K562 (cell line): Measurements from ENCODE around the gene IFT122. TPM values are rescaled to one million over a fixed set of nuclear protein-coding genes. Genes with fewer than 3 reads are reported as not detected.

Experiments
- ATF4 ChIP-seq: fragments of 450-650 bp; formaldehyde crosslinking; IDR thresholded peaks from 2 replicates; pipeline ENCODE4 v1.4.0; 2022; ENCODE audit warnings: mild to moderate bottlenecking, moderate library complexity
- BRF2 ChIP-seq: IDR thresholded peaks from 3 replicates; pipeline ENCODE4 v1.6.1; 2011; ENCODE audit warnings: borderline replicate concordance, mild to moderate bottlenecking; ENCODE audit not compliant: insufficient read length, insufficient read depth
- CHD1 ChIP-seq: fragments of 200-600 bp; sonication (generic); IDR thresholded peaks from one replicate; pipeline ENCODE4 v1.6.1; 2012; ENCODE audit warnings: mild to moderate bottlenecking, moderate library complexity, low read length, inconsistent platforms
- CHD4 ChIP-seq: fragments of 200-600 bp; sonication (generic); IDR thresholded peaks from 3 replicates; pipeline ENCODE4 v1.6.1; 2012; ENCODE audit warnings: low read depth, mild to moderate bottlenecking, mixed read lengths, low read length, inconsistent platforms; ENCODE audit not compliant: insufficient read depth, insufficient replicate concordance, poor library complexity, severe bottlenecking
- CXXC5 ChIP-seq: fragments of 250-450 bp; sonication (Bioruptor Pico); IDR thresholded peaks from 2 replicates; pipeline ENCODE4 v1.8.0; 2022; ENCODE audit warnings: inconsistent platforms, mild to moderate bottlenecking, moderate library complexity
- ERF ChIP-seq: fragments of 450-650 bp; formaldehyde crosslinking; IDR thresholded peaks from 2 replicates; pipeline ENCODE4 v1.4.0; 2020; ENCODE audit warnings: mild to moderate bottlenecking, mixed read lengths
- HMG20A ChIP-seq: fragments of 450-650 bp; formaldehyde crosslinking; conservative IDR thresholded peaks from 2 replicates; pipeline ENCODE4 v1.4.0; 2020; ENCODE audit warnings: mild to moderate bottlenecking, mixed read lengths
- NCOA2 ChIP-seq, 2 experiments: fragments of 450-650 bp; IDR thresholded peaks; 2 replicates each; pipeline ENCODE4 v1.6.1; 2018; ENCODE audit warnings: mild to moderate bottlenecking in 2 of 2, moderate library complexity in 1 of 2; ENCODE audit not compliant: partially characterized antibody in 2 of 2
- POLR2AphosphoS2 ChIP-seq: IDR thresholded peaks from 2 replicates; pipeline ENCODE4 v1.6.1; 2012; ENCODE audit warnings: low read length, improper control_type of control experiment
- RFX5 ChIP-seq: IDR thresholded peaks from 2 replicates; pipeline ENCODE4 v1.6.1; 2011; ENCODE audit warnings: low read depth, mild to moderate bottlenecking, improper control_type of control experiment, low read length
- SIRT6 ChIP-seq: IDR thresholded peaks from one replicate; pipeline ENCODE4 v1.6.1; 2012; ENCODE audit warnings: low read depth, mild to moderate bottlenecking, control low read depth, inconsistent platforms, low read length, moderate library complexity
- ZBTB33 ChIP-seq: sonication (generic); formaldehyde crosslinking; IDR thresholded peaks from 2 replicates; pipeline ENCODE4 v1.8.1; 2023; ENCODE audit warnings: mild to moderate bottlenecking, missing genetic modification reagents
- ZNF146 ChIP-seq: IDR thresholded peaks from one replicate; pipeline ENCODE4 v1.6.1; 2018; ENCODE audit warnings: missing compliant biosample characterization; ENCODE audit not compliant: unreplicated experiment
- ZNF197 ChIP-seq: fragments of 200-800 bp; sonication (Bioruptor generic); IDR thresholded peaks from 2 replicates; pipeline ENCODE4 v1.6.1; 2016; ENCODE audit warnings: low read depth, missing genetic modification characterization, missing compliant biosample characterization
- ZNF232 ChIP-seq: sonication (generic); formaldehyde crosslinking; IDR thresholded peaks from 2 replicates; pipeline ENCODE4 v1.8.0; 2022; ENCODE audit warnings: mild to moderate bottlenecking, missing genetic modification reagents
- ZNF311 ChIP-seq: fragments of 250-450 bp; sonication (Bioruptor Pico); IDR thresholded peaks from 2 replicates; pipeline ENCODE4 v1.4.0; 2020; ENCODE audit warnings: mild to moderate bottlenecking, moderate library complexity
- ZNF644 ChIP-seq: fragments of 200-800 bp; sonication (Bioruptor generic); IDR thresholded peaks from 2 replicates; pipeline ENCODE4 v1.6.1; 2016; ENCODE audit warnings: low read depth, missing genetic modification characterization, missing compliant biosample characterization
- ZNF785 ChIP-seq: fragments of 250-450 bp; sonication (Bioruptor Pico); IDR thresholded peaks from 2 replicates; pipeline ENCODE4 v1.4.0; 2020; ENCODE audit warnings: mild to moderate bottlenecking
- ZSCAN29 ChIP-seq: fragments of 450-650 bp; IDR thresholded peaks from 2 replicates; pipeline ENCODE4 v1.6.1; 2017
- polyA plus RNA-seq, 8 experiments: library from polyadenylated mRNA; depleted of rRNA in 4 of 8; stranded (reverse) in 5 of 8; unstranded in 3 of 8; fragments of >200 nt; fragmentation: Nextera tagmentation in 2 of 8; fragmentation: Illumina TruSeq in 1 of 8; extraction: Ambion mirVana in 2 of 8; extraction: Trizol in 1 of 8; gene quantifications; 2 replicates each; pipeline versions ENCODE4 v1.2.1 to v1.2.3, GENCODE V29; 2011 to 2014; ENCODE audit warnings: inconsistent platforms in 1 of 8, missing spikeins in 1 of 8
- total RNA-seq, 7 experiments: library from RNA; depleted of rRNA in 6 of 7; stranded (reverse); fragments of >200 nt in 6 of 7; fragmentation: Illumina TruSeq in 2 of 7; extraction: Trizol in 2 of 7; gene quantifications; 2 replicates each; pipeline versions ENCODE4 v1.2.1 to v1.2.3, GENCODE V29; 2011 to 2021; ENCODE audit warnings: low replicate concordance in 1 of 7

Gene IFT122
- total and polyA plus RNA-seq, 9 of the 15 experiments (the other 6 are each of a cell fraction or from before 2014, with no cell fraction given), result 2.4 to 11.5 (median 7.7) TPM

- no peak for TF ChIP-seq POLR2AphosphoS2
- no peak for TF ChIP-seq ZNF311 (CRISPR knock-in tag)
- TF ChIP-seq CHD4, result no peak
- no peak for TF ChIP-seq ZNF146 (CRISPR knock-in tag)
- TF ChIP-seq SIRT6, result no peak
- no peak for TF ChIP-seq ZBTB33 (CRISPR knock-in tag)
- no peak for TF ChIP-seq BRF2
- no peak for TF ChIP-seq RFX5
- no peak for TF ChIP-seq ZNF232 (CRISPR knock-in tag)
- no peak for TF ChIP-seq ZSCAN29
- peak; percentile 80 for TF ChIP-seq CXXC5 (CRISPR knock-in tag)
- no peak for TF ChIP-seq ZNF197 (CRISPR knock-in tag)
- TF ChIP-seq CHD1, result no peak
- TF ChIP-seq HMG20A (CRISPR knock-in tag), result no peak
- no peak for TF ChIP-seq ATF4
- TF ChIP-seq ZNF644 (tag), result no peak; the same call in 1 of the 2 replicates
- TF ChIP-seq ERF, result no peak
- no peak for TF ChIP-seq NCOA2 (IDR thresholded peaks at IDR 0.05; ENCODE audit: partially characterized antibody in 2 of 2)
- TF ChIP-seq ZNF785 (CRISPR knock-in tag), result no peak
Observed at GRCh38 chr3:129439817-129440617, at the start of gene IFT122, which contains the start of gene MBD4 (continued).
